ENCODE data around the gene ZNF423.

DNA sequence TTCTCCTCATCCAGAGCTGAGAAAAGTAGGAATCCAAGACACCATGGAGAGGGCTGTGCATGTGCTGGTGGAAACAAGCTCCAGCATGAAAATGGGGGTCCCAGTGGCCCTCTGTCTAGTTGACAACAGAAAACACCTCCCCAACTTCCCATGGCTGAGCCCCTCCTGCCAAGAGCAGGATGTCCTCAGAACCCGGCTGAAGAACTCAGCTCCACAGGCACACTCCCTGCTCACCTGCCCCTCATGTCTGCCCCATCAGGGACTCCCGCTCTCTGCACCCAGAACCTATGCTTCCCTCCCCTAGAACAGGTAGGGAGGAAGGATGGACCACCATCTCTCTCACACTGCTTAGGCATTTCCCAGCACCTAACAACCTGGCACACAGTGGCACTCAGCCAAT, 315.1 kb downstream of the ZNF423 start:
- TF ChIP-seq, protein P1, sequence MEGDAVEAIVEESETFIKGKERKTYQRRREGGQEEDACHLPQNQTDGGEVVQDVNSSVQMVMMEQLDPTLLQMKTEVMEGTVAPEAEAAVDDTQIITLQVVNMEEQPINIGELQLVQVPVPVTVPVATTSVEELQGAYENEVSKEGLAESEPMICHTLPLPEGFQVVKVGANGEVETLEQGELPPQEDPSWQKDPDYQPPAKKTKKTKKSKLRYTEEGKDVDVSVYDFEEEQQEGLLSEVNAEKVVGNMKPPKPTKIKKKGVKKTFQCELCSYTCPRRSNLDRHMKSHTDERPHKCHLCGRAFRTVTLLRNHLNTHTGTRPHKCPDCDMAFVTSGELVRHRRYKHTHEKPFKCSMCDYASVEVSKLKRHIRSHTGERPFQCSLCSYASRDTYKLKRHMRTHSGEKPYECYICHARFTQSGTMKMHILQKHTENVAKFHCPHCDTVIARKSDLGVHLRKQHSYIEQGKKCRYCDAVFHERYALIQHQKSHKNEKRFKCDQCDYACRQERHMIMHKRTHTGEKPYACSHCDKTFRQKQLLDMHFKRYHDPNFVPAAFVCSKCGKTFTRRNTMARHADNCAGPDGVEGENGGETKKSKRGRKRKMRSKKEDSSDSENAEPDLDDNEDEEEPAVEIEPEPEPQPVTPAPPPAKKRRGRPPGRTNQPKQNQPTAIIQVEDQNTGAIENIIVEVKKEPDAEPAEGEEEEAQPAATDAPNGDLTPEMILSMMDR (IDR thresholded peaks at IDR 0.05; ENCODE audit: poor library complexity, severe bottlenecking) = no peak
- TF ChIP-seq POLR2AphosphoS5 (IDR thresholded peaks at IDR 0.05) (no peak), EZH2 (IDR thresholded peaks at IDR 0.05; ENCODE audit: borderline replicate concordance, insufficient read depth, low read length, poor library complexity, severe bottlenecking) (no peak), TAF1 (IDR thresholded peaks at IDR 0.05; ENCODE audit: low read depth) (no peak), MXI1 (conservative IDR thresholded peaks at IDR 0.05; ENCODE audit: poor library complexity, severe bottlenecking) (no peak), RAD21 (conservative IDR thresholded peaks at IDR 0.05) (no peak), EP300 (conservative IDR thresholded peaks at IDR 0.05; ENCODE audit: poor library complexity, severe bottlenecking) (no peak)
- TF ChIP-seq, protein P2, sequence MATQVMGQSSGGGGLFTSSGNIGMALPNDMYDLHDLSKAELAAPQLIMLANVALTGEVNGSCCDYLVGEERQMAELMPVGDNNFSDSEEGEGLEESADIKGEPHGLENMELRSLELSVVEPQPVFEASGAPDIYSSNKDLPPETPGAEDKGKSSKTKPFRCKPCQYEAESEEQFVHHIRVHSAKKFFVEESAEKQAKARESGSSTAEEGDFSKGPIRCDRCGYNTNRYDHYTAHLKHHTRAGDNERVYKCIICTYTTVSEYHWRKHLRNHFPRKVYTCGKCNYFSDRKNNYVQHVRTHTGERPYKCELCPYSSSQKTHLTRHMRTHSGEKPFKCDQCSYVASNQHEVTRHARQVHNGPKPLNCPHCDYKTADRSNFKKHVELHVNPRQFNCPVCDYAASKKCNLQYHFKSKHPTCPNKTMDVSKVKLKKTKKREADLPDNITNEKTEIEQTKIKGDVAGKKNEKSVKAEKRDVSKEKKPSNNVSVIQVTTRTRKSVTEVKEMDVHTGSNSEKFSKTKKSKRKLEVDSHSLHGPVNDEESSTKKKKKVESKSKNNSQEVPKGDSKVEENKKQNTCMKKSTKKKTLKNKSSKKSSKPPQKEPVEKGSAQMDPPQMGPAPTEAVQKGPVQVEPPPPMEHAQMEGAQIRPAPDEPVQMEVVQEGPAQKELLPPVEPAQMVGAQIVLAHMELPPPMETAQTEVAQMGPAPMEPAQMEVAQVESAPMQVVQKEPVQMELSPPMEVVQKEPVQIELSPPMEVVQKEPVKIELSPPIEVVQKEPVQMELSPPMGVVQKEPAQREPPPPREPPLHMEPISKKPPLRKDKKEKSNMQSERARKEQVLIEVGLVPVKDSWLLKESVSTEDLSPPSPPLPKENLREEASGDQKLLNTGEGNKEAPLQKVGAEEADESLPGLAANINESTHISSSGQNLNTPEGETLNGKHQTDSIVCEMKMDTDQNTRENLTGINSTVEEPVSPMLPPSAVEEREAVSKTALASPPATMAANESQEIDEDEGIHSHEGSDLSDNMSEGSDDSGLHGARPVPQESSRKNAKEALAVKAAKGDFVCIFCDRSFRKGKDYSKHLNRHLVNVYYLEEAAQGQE (IDR thresholded peaks at IDR 0.05; ENCODE audit: borderline replicate concordance) = no peak
